Endothelial cell of umbilical vein (primary cell): ENCODE measurements around the gene VPS8. TPM values are rescaled to one million over a fixed set of nuclear protein-coding genes. Genes with fewer than 3 reads are reported as not detected.

Experiments used
- BruUV-seq: library from RNA; stranded (reverse); fragments of 400-500 nt; replicated peaks from 2 replicates; lab custom pipeline; 2021; lab: Mats Ljungman, UMichigan
- CTCF ChIA-PET: fragments of 300-600, 350-600 bp; sonication (Branson Sonifier 250); formaldehyde crosslinking; loops from one replicate; lab custom pipeline; 2021; ENCODE audit warnings: antibody characterized with exemption, inconsistent platforms; lab: Charles Lee
- POLR2A ChIA-PET: fragments of 300-600, 350-600 bp; sonication (Branson Sonifier 250); formaldehyde crosslinking; loops from one replicate; lab custom pipeline; 2021; ENCODE audit warnings: antibody characterized with exemption, inconsistent platforms; lab: Charles Lee
- DNase-seq: peaks from one replicate; pipeline ENCODE4 v3.0.0-alpha.2; 2011; ENCODE audit warnings: low read depth, low spot score
- FAIRE-seq: peaks from 2 replicates; lab custom pipeline; 2011; peaks lifted over from hg19 to GRCh38; lab: Jason Lieb, UNC
- H2AFZ ChIP-seq: 2 replicates; pipeline ENCODE4 v1.6.0; 2012; ENCODE audit warnings: low read depth, low read length, control low read depth, inconsistent platforms
- H3K27ac ChIP-seq: 2 replicates; pipeline ENCODE4 v1.5.1; 2011; ENCODE audit warnings: low read depth, mild to moderate bottlenecking, control low read depth, low read length, moderate library complexity; ENCODE audit not compliant: insufficient read depth
- H3K27me3 ChIP-seq, 2 experiments: 2 replicates each; pipeline versions ENCODE4 v1.6.0 to v1.6.1; 2011; ENCODE audit warnings: low read length in 2 of 2, mixed read lengths in 1 of 2; ENCODE audit not compliant: control insufficient read depth in 2 of 2, insufficient read depth in 2 of 2
- H3K36me3 ChIP-seq, 2 experiments: 2 replicates in 1 of 2; 3 replicates in 1 of 2; pipeline ENCODE4 v1.5.1; 2011; ENCODE audit warnings: low read length in 2 of 2, mild to moderate bottlenecking in 1 of 2, moderate library complexity in 1 of 2; ENCODE audit not compliant: control insufficient read depth in 2 of 2, insufficient read depth in 2 of 2; ENCODE audit errors: extremely low read depth in 1 of 2
- H3K4me1 ChIP-seq: 3 replicates; pipeline ENCODE4 v1.5.1; 2011; ENCODE audit warnings: mild to moderate bottlenecking, low read length; ENCODE audit not compliant: control insufficient read depth, insufficient read depth; ENCODE audit errors: extremely low read depth
- H3K4me2 ChIP-seq: 2 replicates; pipeline ENCODE4 v1.6.1; 2011; ENCODE audit warnings: low read length, control low read depth, mixed read lengths; ENCODE audit not compliant: insufficient read depth
- H3K4me3 ChIP-seq, 3 experiments: fragments of 200-600 bp in 1 of 3; sonication (generic), shearing (Covaris generic) in 1 of 3; replicated peaks in 1 of 3; 2 replicates each; pipeline ENCODE4 v1.5.1; 2011 to 2016; ENCODE audit warnings: control low read depth in 3 of 3, low read length in 3 of 3, mild to moderate bottlenecking in 2 of 3, inconsistent platforms in 1 of 3, low read depth in 1 of 3, moderate library complexity in 1 of 3; ENCODE audit not compliant: insufficient read depth in 1 of 3
- H3K79me2 ChIP-seq: 2 replicates; pipeline ENCODE4 v1.6.0; 2012; ENCODE audit warnings: low read length, inconsistent platforms; ENCODE audit not compliant: control insufficient read depth, insufficient read depth
- H3K9ac ChIP-seq: replicated peaks from 2 replicates; pipeline ENCODE3; 2011; ENCODE audit warnings: low read length, control low read depth; ENCODE audit not compliant: insufficient read depth; ENCODE audit errors: extremely low read depth
- H3K9me1 ChIP-seq: replicated peaks from 3 replicates; pipeline ENCODE4 v1.6.0; 2011; ENCODE audit warnings: mild to moderate bottlenecking, low read length; ENCODE audit not compliant: control insufficient read depth, insufficient read depth; ENCODE audit errors: extremely low read depth
- H3K9me3 ChIP-seq: replicated peaks from 2 replicates; pipeline ENCODE4 v1.5.1; 2012; ENCODE audit warnings: low read length, inconsistent platforms; ENCODE audit not compliant: control insufficient read depth, insufficient read depth
- H4K20me1 ChIP-seq: replicated peaks from 2 replicates; pipeline ENCODE3; 2011; ENCODE audit warnings: mild to moderate bottlenecking, low read length; ENCODE audit not compliant: control insufficient read depth, insufficient read depth; ENCODE audit errors: extremely low read depth
- CTCF ChIP-seq, 2 donors: IDR thresholded peaks; 1 replicate in 1 of 2; 2 replicates in 1 of 2; pipeline ENCODE4 v1.5.1; 2011; ENCODE audit warnings: low read length in 2 of 2, mild to moderate bottlenecking in 2 of 2, moderate library complexity in 2 of 2, control low read depth in 1 of 2, inconsistent platforms in 1 of 2, low read depth in 1 of 2; ENCODE audit not compliant: insufficient read depth in 1 of 2; ENCODE audit errors: extremely low read depth in 1 of 2
- FOS ChIP-seq: IDR thresholded peaks from 2 replicates; pipeline ENCODE4 v1.6.1; 2011; ENCODE audit warnings: mild to moderate bottlenecking, low read length, moderate library complexity, borderline replicate concordance; ENCODE audit not compliant: insufficient read depth
- JUN ChIP-seq: IDR thresholded peaks from 2 replicates; pipeline ENCODE4 v1.6.1; 2011; ENCODE audit warnings: borderline replicate concordance, low read depth; ENCODE audit not compliant: insufficient read length, insufficient read depth
- MAX ChIP-seq: IDR thresholded peaks from 2 replicates; pipeline ENCODE4 v1.6.1; 2011; ENCODE audit not compliant: insufficient read depth, insufficient read length
- MYC ChIP-seq: IDR thresholded peaks from one replicate; pipeline ENCODE4 v1.6.1; 2011; ENCODE audit warnings: mild to moderate bottlenecking, low read depth, low read length
- POLR2AphosphoS5 ChIP-seq: IDR thresholded peaks from 2 replicates; pipeline ENCODE4 v1.6.1; 2012; ENCODE audit warnings: low read depth, mild to moderate bottlenecking, control low read depth, low read length, moderate library complexity; ENCODE audit not compliant: insufficient read depth
- dilution Hi-C: fragments of 300-500 bp; cut with MboI; formaldehyde crosslinking; loops from one replicate; pipeline ENCODE4 v1.15.0; 2019; ENCODE audit warnings: low sequenced_read_pairs; ENCODE audit not compliant: extremely low pct_ligation_motif_present
- intact Hi-C: fragments of 100-400 bp; cut with micrococcal nuclease; formaldehyde crosslinking; loops from one replicate; pipeline ENCODE4 v1.10.0; 2022
- polyA plus RNA-seq, 4 experiments: library from polyadenylated mRNA; depleted of rRNA in 3 of 4; stranded (reverse) in 3 of 4; unstranded in 1 of 4; fragments of >200 nt; gene quantifications; 2 replicates each; pipeline versions ENCODE4 v1.2.1 to v1.2.3, GENCODE V29; 2011 to 2012; ENCODE audit warnings: missing spikeins in 1 of 4
- total RNA-seq: library from RNA; stranded (reverse); gene quantifications from 2 replicates; pipeline ENCODE4 v1.2.3, GENCODE V29; 2021

Gene VPS8
- total and polyA plus RNA-seq, 2 donors (not counting 3 experiments of a cell fraction or from before 2014, with no cell fraction given): 13.7 to 51.6 TPM

- BruUV-seq: no TSS peak
- no peak overlapping the region for H3K4me2 ChIP-seq
- CTCF ChIA-PET: no interaction called here
Observed at GRCh38 chr3:184796551-184796950, 15.4 kb upstream of the VPS8 start.

More at GRCh38 chr3:184796551-184796950, 15.4 kb upstream of the VPS8 start:
- Histone ChIP-seq H3K9me1 (no peaks in the 10 kb centered on the region), H3K36me3 (no peaks in the 10 kb centered on the region), H3K9ac (no peak overlapping the region), H3K27me3 (peaks cover 18 to 24% of the 10 kb centered on the region in 2 experiments), H4K20me1 (no peaks in the 10 kb centered on the region), H2AFZ (no peak overlapping the region), H3K4me3 (no peak overlapping the region), H3K4me1 (no peaks in the 10 kb centered on the region), H3K9me3 (no peaks in the 10 kb centered on the region), H3K27ac (no peak overlapping the region), H3K79me2 (no peaks in the 10 kb centered on the region)
- TF ChIP-seq MAX (no peak), CTCF (IDR thresholded peaks at IDR 0.05; ENCODE audit: extremely low read depth in 1 of 2, insufficient read depth in 1 of 2, low read depth in 1 of 2, low read length in 2 of 2) (no peak), FOS (no peak), POLR2AphosphoS5 (no peak), MYC (no peak), JUN (no peak)
- intact Hi-C loops (no loop called here), dilution Hi-C loops (no loop called here)
- POLR2A ChIA-PET: no interaction called here
- DNase-seq: no peak
- no peak for FAIRE-seq
